ENCODE data around the gene TRIM3.

TRIM3 gene

GRCh38 chr11:6476571-6476970, 2.8 kb upstream of the TRIM3 start:
- no peak for DNase-seq

GRCh38 chr11:6475936-6476335, 2.2 kb upstream of the TRIM3 start:
- peak; percentile 9 for DNase-seq

- DNase-seq = peak; percentile 6
These were observed 1.2 kb upstream of the TRIM3 start for GRCh38 chr11:6474806-6475500.

GRCh38 chr11:6474413-6474792, 662 bp upstream of the TRIM3 start:
- no peak for DNase-seq

GRCh38 chr11:6472934-6473333, 807 bp downstream of the TRIM3 start:
- DNase-seq = no peak

DNA sequence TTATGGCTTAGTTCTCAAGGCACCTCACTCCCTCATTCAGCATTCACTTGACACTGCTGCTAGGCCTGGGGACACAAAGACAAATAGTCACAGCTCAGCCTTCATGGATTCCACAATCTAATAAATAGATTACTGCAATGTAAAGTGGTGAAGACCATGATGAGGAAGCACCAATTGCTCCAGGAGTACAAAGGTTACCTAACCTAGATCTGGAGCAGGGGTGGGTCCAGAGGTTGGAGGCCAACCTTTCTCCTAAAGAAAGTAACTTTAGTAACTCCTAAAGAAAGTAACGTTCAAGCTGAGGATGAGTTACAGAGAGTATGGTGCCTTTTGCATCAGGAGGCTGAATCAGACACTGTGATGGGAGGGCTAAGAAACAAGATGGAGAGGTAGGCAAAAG, 4.1 kb downstream of the TRIM3 start:
- DNase-seq = no peak

DNA sequence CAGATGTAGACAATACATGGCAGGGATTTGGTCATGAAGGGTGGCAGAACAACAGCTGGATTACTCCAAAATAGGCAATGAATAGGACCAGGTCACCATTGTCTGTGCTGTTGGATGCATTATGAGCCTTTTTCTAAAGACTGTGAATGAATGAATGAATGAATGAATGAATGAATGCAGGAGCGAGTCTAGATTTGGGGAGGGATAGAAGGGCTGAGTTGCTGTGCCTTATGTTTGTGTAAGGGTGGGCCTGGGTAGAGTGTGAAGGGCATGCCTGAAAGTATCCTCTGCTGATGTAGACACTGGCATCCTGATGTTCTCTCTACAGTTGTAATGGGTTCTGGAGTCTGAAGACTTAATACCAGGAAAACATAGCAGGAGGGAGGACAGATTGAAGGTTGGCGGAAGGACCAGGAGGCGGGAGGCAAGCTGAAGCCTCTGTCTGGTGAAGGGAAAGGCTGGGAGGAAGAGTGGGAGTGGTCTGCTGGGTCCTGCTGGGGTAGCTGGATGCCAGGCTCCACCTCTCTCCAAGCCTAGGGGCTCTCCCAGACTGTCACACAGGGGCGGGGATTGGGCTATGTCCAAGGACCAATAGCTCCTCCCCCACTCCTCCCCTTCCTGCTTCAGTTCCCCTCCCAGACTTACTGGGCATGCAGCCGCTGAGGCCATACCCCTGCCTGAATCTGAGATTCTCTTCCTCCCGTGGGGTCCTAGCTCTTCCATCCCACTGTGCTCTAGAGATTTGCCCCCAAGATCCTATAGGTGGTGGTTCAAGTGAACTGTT, 4.8 kb downstream of the TRIM3 start:
- peak; percentile 22 for DNase-seq

DNA sequence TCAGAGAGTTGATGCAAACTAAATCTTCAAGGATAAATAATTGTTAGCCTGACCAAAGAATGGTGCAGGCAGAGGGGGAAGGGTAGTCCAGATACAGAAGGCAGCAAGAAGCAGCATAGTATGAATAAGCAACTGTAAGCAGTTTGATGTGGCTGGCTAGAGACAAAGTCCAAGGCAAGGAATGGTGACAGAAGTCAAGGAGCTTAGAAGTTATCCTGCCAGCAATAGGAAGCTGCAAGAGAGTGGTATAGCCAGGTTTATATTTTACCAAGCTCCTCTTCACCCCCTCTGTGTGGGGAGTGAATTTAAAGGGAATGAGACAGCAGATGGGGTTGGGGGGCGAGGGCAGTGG, 14.7 kb downstream of the TRIM3 start:
- no peak for DNase-seq

GRCh38 chr11:6458352-6459098, 15.2 kb downstream of the TRIM3 start:
- no peak for DNase-seq

GRCh38 chr11:6457581-6458320, 16.0 kb downstream of the TRIM3 start:
- DNase-seq = no peak

GRCh38 chr11:6456361-6457073, 17.2 kb downstream of the TRIM3 start:
- DNase-seq = no peak

- no peak for DNase-seq
These were observed 18.7 kb downstream of the TRIM3 start for GRCh38 chr11:6455070-6455469.

GRCh38 chr11:6453152-6453551, 20.6 kb downstream of the TRIM3 start:
- DNase-seq = no peak

- DNase-seq = no peak
These were observed 21.5 kb downstream of the TRIM3 start for GRCh38 chr11:6452219-6452618.

- DNase-seq = no peak
These were observed 25.2 kb downstream of the TRIM3 start for GRCh38 chr11:6448574-6448973.

- DNase-seq = peak; percentile 67
These were observed 30.3 kb downstream of the TRIM3 start for GRCh38 chr11:6443269-6444003.

GRCh38 chr11:6442441-6442840, 31.3 kb downstream of the TRIM3 start:
- no peak for DNase-seq

GRCh38 chr11:6440906-6441358, 32.8 kb downstream of the TRIM3 start, which contains the start of gene HPX:
Gene HPX, minus strand, starts transcription at chr11:6440987. Its CDS starts 24 bp downstream, at chr11:6440963.
- DNase-seq = no peak

DNA sequence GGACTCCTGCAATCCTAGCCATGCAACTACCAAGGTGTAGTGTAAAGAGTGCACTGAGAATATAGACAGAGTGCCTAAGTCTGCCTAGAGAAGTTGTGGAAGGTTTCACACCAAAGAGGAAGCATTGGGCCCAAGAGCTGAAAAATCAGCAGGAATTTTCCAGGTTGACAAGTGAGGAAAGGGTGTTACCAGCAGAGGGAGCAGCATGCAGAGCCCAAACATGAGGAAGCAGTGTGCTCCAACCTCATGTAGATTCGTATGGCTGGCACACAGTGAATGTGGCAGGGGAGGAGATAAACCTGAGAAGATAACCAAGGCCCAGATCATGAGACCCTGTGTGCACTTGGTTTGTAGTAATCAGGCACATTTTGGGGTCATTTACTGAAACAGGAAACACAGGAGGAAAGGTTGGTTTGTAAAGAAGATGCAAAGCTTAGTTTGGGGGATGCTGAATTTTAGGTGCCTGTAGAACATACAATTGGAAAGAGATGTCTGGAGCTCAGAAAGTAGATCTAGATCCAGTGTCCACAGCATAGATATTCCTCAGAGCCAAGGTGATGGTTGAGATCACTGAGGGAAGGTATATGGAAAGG, 34.7 kb downstream of the TRIM3 start:
- DNase-seq = peak; percentile 51

DNA sequence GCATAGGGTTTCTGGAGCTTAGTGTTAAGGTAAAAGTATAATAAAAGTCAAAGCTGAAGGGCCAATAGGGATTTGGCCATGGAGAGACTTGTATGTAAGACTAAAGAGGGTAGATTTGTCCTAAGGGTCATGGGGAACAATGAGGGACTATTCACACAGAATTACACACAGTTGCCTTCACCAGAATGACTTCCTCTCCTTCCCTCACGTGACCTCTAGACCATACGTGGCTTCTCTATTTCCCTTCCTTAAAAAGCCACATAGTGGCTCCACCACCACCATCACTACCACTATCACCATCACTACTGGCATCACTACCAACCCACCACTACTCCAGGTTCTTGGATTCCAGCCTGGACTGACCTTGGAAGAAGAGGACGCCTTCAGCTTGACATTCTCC, 35.7 kb downstream of the TRIM3 start:
- peak; percentile 15 for DNase-seq

DNA sequence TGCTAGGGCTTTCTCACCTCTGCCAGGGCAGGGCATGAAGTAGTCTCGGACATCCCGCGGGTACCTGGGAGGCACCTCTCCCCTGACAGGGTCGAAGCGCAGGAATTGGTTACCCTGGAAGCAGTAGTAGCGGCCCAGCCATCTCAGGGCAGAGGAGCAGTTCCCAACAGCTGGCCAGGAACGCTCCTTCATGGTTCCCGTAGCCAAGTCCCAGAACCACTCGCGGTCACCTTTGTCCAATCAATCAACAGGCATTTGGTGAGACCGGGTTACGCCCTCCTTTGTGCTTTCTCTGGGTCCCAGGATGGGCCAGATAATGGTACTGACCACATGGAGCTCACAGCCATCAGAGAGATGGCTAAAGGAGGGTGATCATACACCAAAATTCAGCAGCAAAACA, 36.3 kb downstream of the TRIM3 start:
- DNase-seq = no peak
